GM12878 (cell line): ENCODE data around the gene LIMK1. TPM values are rescaled to one million over a fixed set of nuclear protein-coding genes. Genes with fewer than 3 reads are reported as not detected.

Experiments
- ATAC-seq: fragments of 200-7000 bp; cut with Tn5 transposase; 3 replicates; pipeline ENCODE4 v1.9.1; 2020; ENCODE audit warnings: mild to moderate bottlenecking, moderate library complexity
- BruUV-seq: library from RNA; stranded (reverse); fragments of 400-500 nt; replicated peaks from 2 replicates; lab custom pipeline; 2021; lab: Mats Ljungman, UMichigan
- CTCF ChIA-PET: fragments of 300-600 bp; sonication (Branson Sonifier 250); formaldehyde crosslinking; extraction: SDS; loops from one replicate; lab custom pipeline; 2021; ENCODE audit warnings: inconsistent platforms; lab: Yijun Ruan, JAX
- POLR2A ChIA-PET: fragments of 350-600 bp; formaldehyde crosslinking; extraction: SDS; loops from one replicate; lab custom pipeline; 2021; ENCODE audit warnings: inconsistent platforms; lab: Charles Lee
- RAD21 ChIA-PET: fragments of 300-600 bp; sonication (Branson Sonifier 250); formaldehyde crosslinking; loops from one replicate; lab custom pipeline; 2023; ENCODE audit warnings: antibody characterized with exemption; ENCODE audit not compliant: unreplicated experiment; lab: Charles Lee
- SMC1A ChIA-PET: fragments of 300-600 bp; sonication (Branson Sonifier 250); formaldehyde crosslinking; loops from one replicate; lab custom pipeline; 2023; ENCODE audit not compliant: unreplicated experiment, uncharacterized antibody; lab: Charles Lee
- DNase-seq: peaks from one replicate; pipeline ENCODE4 v3.0.0-alpha.2; 2011; ENCODE audit warnings: low read depth, low spot score
- FAIRE-seq: peaks from 3 replicates; lab custom pipeline; 2011; peaks lifted over from hg19 to GRCh38; lab: Jason Lieb, UNC
- H2AFZ ChIP-seq: 2 replicates; pipeline ENCODE4 v1.6.0; 2011; ENCODE audit warnings: low read depth, low read length, control low read depth; ENCODE audit not compliant: control insufficient read depth
- H3K27ac ChIP-seq: 2 replicates; pipeline ENCODE4 v1.5.1; 2011; ENCODE audit warnings: control low read depth; ENCODE audit not compliant: control insufficient read depth, insufficient read depth
- H3K27me3 ChIP-seq, 2 experiments: replicated peaks in 1 of 2; 2 replicates each; pipeline versions ENCODE4 v1.6.0 to v1.6.1; 2011; ENCODE audit warnings: low read length in 1 of 2; ENCODE audit not compliant: control insufficient read depth in 2 of 2, insufficient read depth in 2 of 2
- H3K36me3 ChIP-seq, 2 experiments: 2 replicates each; pipeline ENCODE4 v1.5.1; 2011; ENCODE audit warnings: low read length in 1 of 2; ENCODE audit not compliant: control insufficient read depth in 2 of 2, insufficient read depth in 2 of 2
- H3K4me1 ChIP-seq: 2 replicates; pipeline ENCODE4 v1.6.1; 2011; ENCODE audit warnings: mild to moderate bottlenecking, low read length, moderate library complexity, mixed read lengths; ENCODE audit not compliant: control insufficient read depth, insufficient read depth
- H3K4me2 ChIP-seq: 2 replicates; pipeline ENCODE4 v1.6.0; 2011; ENCODE audit warnings: control low read depth; ENCODE audit not compliant: control insufficient read depth, insufficient read depth
- H3K4me3 ChIP-seq: fragments of 200-600 bp; sonication (generic); 2 replicates; pipeline ENCODE4 v1.5.1; 2016
- H3K79me2 ChIP-seq: 2 replicates; pipeline ENCODE4 v1.6.0; 2011; ENCODE audit warnings: low read length; ENCODE audit not compliant: control insufficient read depth, insufficient read depth
- H3K9ac ChIP-seq: 2 replicates; pipeline ENCODE4 v1.8.0; 2011; ENCODE audit warnings: low read length, control low read depth, mixed read lengths; ENCODE audit not compliant: control insufficient read depth, insufficient read depth
- H3K9me3 ChIP-seq: replicated peaks from 3 replicates; pipeline ENCODE4 v1.5.1; 2011; ENCODE audit warnings: mild to moderate bottlenecking, low read length; ENCODE audit not compliant: control insufficient read depth, insufficient read depth
- H4K20me1 ChIP-seq: 2 replicates; pipeline ENCODE4 v1.6.0; 2011; ENCODE audit not compliant: control insufficient read depth, insufficient read depth
- CBX5 ChIP-seq: sonication (generic); IDR thresholded peaks from 2 replicates; pipeline ENCODE4 v1.6.1; 2016; ENCODE audit warnings: low read depth, moderate library complexity, mild to moderate bottlenecking, inconsistent platforms
- ESRRA ChIP-seq: IDR thresholded peaks from 2 replicates; pipeline ENCODE4 v1.6.1; 2012; ENCODE audit warnings: mild to moderate bottlenecking, low read length, improper control_type of control experiment
- EZH2 ChIP-seq: IDR thresholded peaks from 2 replicates; pipeline ENCODE4 v1.6.1; 2012; ENCODE audit warnings: low read depth, mild to moderate bottlenecking, control low read depth, inconsistent platforms, low read length, borderline replicate concordance; ENCODE audit not compliant: control insufficient read depth
- FOS ChIP-seq: IDR thresholded peaks from 3 replicates; pipeline ENCODE4 v1.6.1; 2011; ENCODE audit warnings: borderline replicate concordance; ENCODE audit not compliant: insufficient read length; ENCODE audit errors: extremely low read depth
- FOXM1 ChIP-seq: IDR thresholded peaks from 2 replicates; pipeline ENCODE4 v1.6.1; 2012; ENCODE audit warnings: low read depth, mild to moderate bottlenecking, inconsistent platforms, low read length, moderate library complexity
- HDAC6 ChIP-seq: fragments of 200-600 bp; sonication (generic); IDR thresholded peaks from one replicate; pipeline ENCODE4 v1.8.0; 2017; ENCODE audit warnings: antibody characterized with exemption; ENCODE audit not compliant: unreplicated experiment
- HDGF ChIP-seq: fragments of 450-650 bp; IDR thresholded peaks from 2 replicates; pipeline ENCODE4 v1.6.1; 2016; ENCODE audit warnings: antibody characterized with exemption
- KDM1A ChIP-seq: fragments of 200-600 bp; sonication (generic); IDR thresholded peaks from 2 replicates; pipeline ENCODE4 v1.6.1; 2016; ENCODE audit warnings: borderline replicate concordance
- MEF2A ChIP-seq: IDR thresholded peaks from 2 replicates; pipeline ENCODE4 v1.6.1; 2011; ENCODE audit warnings: low read depth, mild to moderate bottlenecking, low read length, moderate library complexity; ENCODE audit not compliant: insufficient read depth
- MLLT1 ChIP-seq: fragments of 450-650 bp; IDR thresholded peaks from 2 replicates; pipeline ENCODE4 v1.6.1; 2016; ENCODE audit warnings: mild to moderate bottlenecking
- MTA3 ChIP-seq: IDR thresholded peaks from 2 replicates; pipeline ENCODE4 v1.6.1; 2012; ENCODE audit warnings: low read length, inconsistent platforms, borderline replicate concordance
- NFYA ChIP-seq: IDR thresholded peaks from 2 replicates; pipeline ENCODE4 v1.6.1; 2011; ENCODE audit warnings: low read depth, mild to moderate bottlenecking, low read length, improper control_type of control experiment, borderline replicate concordance
- PAX8 ChIP-seq: fragments of 450-650 bp; IDR thresholded peaks from 2 replicates; pipeline ENCODE4 v1.6.1; 2017; ENCODE audit warnings: mild to moderate bottlenecking, moderate library complexity
- SP1 ChIP-seq: IDR thresholded peaks from one replicate; pipeline ENCODE4 v1.6.1; 2011; ENCODE audit warnings: low read depth, low read length
- WRNIP1 ChIP-seq: IDR thresholded peaks from 2 replicates; pipeline ENCODE4 v1.6.1; 2011; ENCODE audit warnings: low read depth, low read length, improper control_type of control experiment, borderline replicate concordance
- WGBS: methylation state at CpG from one replicate; pipeline ENCODE4 v1.1.6; 2016; ENCODE audit warnings: low lambda C conversion rate; ENCODE audit not compliant: insufficient replicate concordance, insufficient coverage; ENCODE audit errors: missing lambda C conversion rate; 5-methylcytosine and 5-hydroxymethylcytosine counted together
- in situ Hi-C: fragments of 300-500 bp; cut with MboI; formaldehyde crosslinking; loops from 9 replicates; pipeline ENCODE4 v1.14.3; 2018; ENCODE audit warnings: mixed read lengths
- intact Hi-C: fragments of 100-400 bp; cut with micrococcal nuclease; formaldehyde crosslinking; loops from one replicate; pipeline ENCODE4 v1.14.2; 2022; ENCODE audit not compliant: unreplicated experiment
- polyA plus RNA-seq, 11 experiments: library from polyadenylated mRNA; depleted of rRNA in 4 of 11; unstranded in 6 of 11; stranded (reverse) in 5 of 11; fragments of >200 nt; fragmentation: Nextera tagmentation in 4 of 11; fragmentation: Illumina TruSeq in 1 of 11; extraction: Ambion mirVana in 4 of 11; extraction: Trizol in 1 of 11; gene quantifications; 1 replicate in 1 of 11; 2 replicates in 10 of 11; pipeline versions ENCODE4 v1.2.1 to v1.2.3, GENCODE V29; 2011 to 2016; ENCODE audit warnings: inconsistent platforms in 2 of 11, missing spikeins in 2 of 11, low read depth in 1 of 11
- total RNA-seq, 4 experiments: library from RNA; depleted of rRNA in 3 of 4; stranded (reverse); fragments of >200 nt in 3 of 4; fragmentation: Illumina TruSeq in 1 of 4; extraction: Trizol in 1 of 4; gene quantifications; 2 replicates each; pipeline versions ENCODE4 v1.2.1 to v1.2.3, GENCODE V29; 2013 to 2021
- TF ChIP-seq, protein P1 (sequence below): IDR thresholded peaks from 2 replicates; pipeline ENCODE4 v1.6.1; 2012; ENCODE audit warnings: low read length, inconsistent platforms
- TF ChIP-seq, protein P2 (sequence below): fragments of 450-650 bp; conservative IDR thresholded peaks from 2 replicates; pipeline ENCODE4 v1.6.1; 2017; ENCODE audit warnings: mild to moderate bottlenecking, moderate library complexity

Gene LIMK1
- total and polyA plus RNA-seq, 10 of the 15 experiments (the other 5 are each of a cell fraction or from before 2014, with no cell fraction given): 0.71 to 59.4 (median 28.8) TPM

- no peak for TF ChIP-seq MLLT1
- no peak for TF ChIP-seq PAX8
- no peak for TF ChIP-seq SP1
- TF ChIP-seq EZH2: no peak
- TF ChIP-seq FOS: no peak
- TF ChIP-seq, all 136 proteins: peak for 0
Measured at GRCh38 chr7:74148491-74148890, 64.9 kb downstream of the LIMK1 start (continued).

DNA sequence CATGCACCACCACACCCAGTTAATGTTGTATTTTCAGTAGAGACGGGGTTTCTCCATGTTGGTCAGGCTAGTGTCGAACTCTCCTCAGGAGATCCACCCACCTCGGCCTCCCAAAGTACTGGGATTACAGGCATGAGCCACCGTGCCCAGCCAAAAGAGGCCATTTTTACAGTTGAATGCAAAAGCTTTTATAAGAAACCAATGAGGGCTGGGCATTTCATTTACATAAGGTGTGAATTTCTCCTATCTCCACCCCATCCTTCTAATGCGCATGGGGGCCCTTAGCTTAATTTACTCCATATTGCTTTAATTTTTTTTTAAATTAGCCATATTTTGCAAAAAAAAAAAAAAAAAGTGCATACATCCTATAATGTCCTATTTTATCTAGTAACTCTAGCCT is 65.5 kb downstream of the LIMK1 start:
- H3K4me1 ChIP-seq: no peaks in the 10 kb centered on the region
- H3K4me3 ChIP-seq: no peak overlapping the region
- ChIA-PET POLR2A (no interaction called here), RAD21 (no interaction called here), CTCF (interaction anchor here (0.6 to 1.1 kb wide), 2 partner anchors 35 to 334 kb away, joined by 3 to 5 read pairs; no protein-coding TSS in a partner anchor), SMC1A (no interaction called here)
- BruUV-seq: no TSS peak
- H3K4me2 ChIP-seq: no peak overlapping the region
- FAIRE-seq (no peak), DNase-seq (no peak), ATAC-seq (no peak)
- H3K9me3 ChIP-seq: no peaks in the 10 kb centered on the region; the same call in 2 of the 3 replicates
- H3K27ac ChIP-seq: no peak overlapping the region
- H3K27me3 ChIP-seq: no peaks in the 10 kb centered on the region
- H3K79me2 ChIP-seq: no peaks in the 10 kb centered on the region
- no peaks in the 10 kb centered on the region for H3K36me3 ChIP-seq
- H2AFZ ChIP-seq: no peak overlapping the region
- 53% methylated on average over 5 of the region's 5 CpGs for WGBS
- no peak overlapping the region for H3K9ac ChIP-seq
- no peaks in the 10 kb centered on the region for H4K20me1 ChIP-seq
- in situ Hi-C loops (no loop called here), intact Hi-C loops (no loop called here)
- TF ChIP-seq MEF2A (no peak), FOXM1 (no peak), HDAC6 (no peak), ESRRA (no peak), HDGF (no peak), MTA3 (no peak), NFYA (no peak), CBX5 (no peak), KDM1A (no peak), WRNIP1 (no peak)
- TF ChIP-seq, protein P1, sequence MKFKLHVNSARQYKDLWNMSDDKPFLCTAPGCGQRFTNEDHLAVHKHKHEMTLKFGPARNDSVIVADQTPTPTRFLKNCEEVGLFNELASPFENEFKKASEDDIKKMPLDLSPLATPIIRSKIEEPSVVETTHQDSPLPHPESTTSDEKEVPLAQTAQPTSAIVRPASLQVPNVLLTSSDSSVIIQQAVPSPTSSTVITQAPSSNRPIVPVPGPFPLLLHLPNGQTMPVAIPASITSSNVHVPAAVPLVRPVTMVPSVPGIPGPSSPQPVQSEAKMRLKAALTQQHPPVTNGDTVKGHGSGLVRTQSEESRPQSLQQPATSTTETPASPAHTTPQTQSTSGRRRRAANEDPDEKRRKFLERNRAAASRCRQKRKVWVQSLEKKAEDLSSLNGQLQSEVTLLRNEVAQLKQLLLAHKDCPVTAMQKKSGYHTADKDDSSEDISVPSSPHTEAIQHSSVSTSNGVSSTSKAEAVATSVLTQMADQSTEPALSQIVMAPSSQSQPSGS: no peak
- TF ChIP-seq, protein P2, sequence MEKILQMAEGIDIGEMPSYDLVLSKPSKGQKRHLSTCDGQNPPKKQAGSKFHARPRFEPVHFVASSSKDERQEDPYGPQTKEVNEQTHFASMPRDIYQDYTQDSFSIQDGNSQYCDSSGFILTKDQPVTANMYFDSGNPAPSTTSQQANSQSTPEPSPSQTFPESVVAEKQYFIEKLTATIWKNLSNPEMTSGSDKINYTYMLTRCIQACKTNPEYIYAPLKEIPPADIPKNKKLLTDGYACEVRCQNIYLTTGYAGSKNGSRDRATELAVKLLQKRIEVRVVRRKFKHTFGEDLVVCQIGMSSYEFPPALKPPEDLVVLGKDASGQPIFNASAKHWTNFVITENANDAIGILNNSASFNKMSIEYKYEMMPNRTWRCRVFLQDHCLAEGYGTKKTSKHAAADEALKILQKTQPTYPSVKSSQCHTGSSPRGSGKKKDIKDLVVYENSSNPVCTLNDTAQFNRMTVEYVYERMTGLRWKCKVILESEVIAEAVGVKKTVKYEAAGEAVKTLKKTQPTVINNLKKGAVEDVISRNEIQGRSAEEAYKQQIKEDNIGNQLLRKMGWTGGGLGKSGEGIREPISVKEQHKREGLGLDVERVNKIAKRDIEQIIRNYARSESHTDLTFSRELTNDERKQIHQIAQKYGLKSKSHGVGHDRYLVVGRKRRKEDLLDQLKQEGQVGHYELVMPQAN: no peak
